SK-N-SH treated with all-trans-retinoic acid at 6 μM for 48 hours (cell line): ENCODE results near the gene CDK1.

Experiments used
- ATAC-seq: fragments of 200-7000 bp; cut with Tn5 transposase; 3 replicates; pipeline ENCODE4 v1.9.1; 2020; ENCODE audit warnings: mild to moderate bottlenecking, moderate library complexity
- ARNTL ChIP-seq: fragments of 450-650 bp; formaldehyde crosslinking; IDR thresholded peaks from 2 replicates; pipeline ENCODE4 v1.5.0; 2020; ENCODE audit warnings: low read depth, mild to moderate bottlenecking, moderate library complexity, borderline replicate concordance
- BACH2 ChIP-seq: fragments of 250-450 bp; sonication (Bioruptor Pico); IDR thresholded peaks from 2 replicates; pipeline ENCODE4 v1.9.0; 2021; ENCODE audit warnings: mild to moderate bottlenecking, borderline replicate concordance
- ESRRG ChIP-seq: fragments of 250-450 bp; sonication (Bioruptor Pico); IDR thresholded peaks from 2 replicates; pipeline ENCODE4 v1.6.1; 2021; ENCODE audit warnings: mild to moderate bottlenecking
- GLIS3 ChIP-seq: fragments of 250-450 bp; sonication (Bioruptor Pico); IDR thresholded peaks from 2 replicates; pipeline ENCODE4 v1.5.0; 2020; ENCODE audit warnings: mild to moderate bottlenecking, moderate library complexity
- ISL1 ChIP-seq: fragments of 250-450 bp; sonication (Bioruptor Pico); IDR thresholded peaks from 2 replicates; pipeline ENCODE4 v2.1.2; 2022; ENCODE audit warnings: mild to moderate bottlenecking, moderate library complexity
- OSR1 ChIP-seq: fragments of 250-450 bp; sonication (Bioruptor Pico); IDR thresholded peaks from 2 replicates; pipeline ENCODE4 v1.8.0; 2022; ENCODE audit warnings: moderate library complexity, mild to moderate bottlenecking, inconsistent platforms
- SNAI2 ChIP-seq: fragments of 250-450 bp; sonication (Bioruptor Pico); IDR thresholded peaks from 2 replicates; pipeline ENCODE4 v1.5.0; 2020; ENCODE audit warnings: mild to moderate bottlenecking, moderate library complexity
- TOX ChIP-seq: fragments of 250-450 bp; sonication (Bioruptor Pico); IDR thresholded peaks from 2 replicates; pipeline ENCODE4 v1.8.0; 2021; ENCODE audit warnings: mild to moderate bottlenecking, moderate library complexity, borderline replicate concordance
- ZFP3 ChIP-seq: fragments of 250-450 bp; sonication (Bioruptor Pico); IDR thresholded peaks from 2 replicates; pipeline ENCODE4 v1.5.0; 2020; ENCODE audit warnings: mild to moderate bottlenecking, moderate library complexity
- ZFP30 ChIP-seq: fragments of 450-650 bp; formaldehyde crosslinking; IDR thresholded peaks from 2 replicates; pipeline ENCODE4 v1.5.0; 2022; ENCODE audit warnings: mild to moderate bottlenecking, moderate library complexity
- ZNF565 ChIP-seq: fragments of 450-650 bp; formaldehyde crosslinking; conservative IDR thresholded peaks from 2 replicates; pipeline ENCODE4 v1.5.0; 2020; ENCODE audit warnings: low read depth, mild to moderate bottlenecking, moderate library complexity
- ZNF8 ChIP-seq: fragments of 450-650 bp; formaldehyde crosslinking; IDR thresholded peaks from 2 replicates; pipeline ENCODE4 v1.5.0; 2020; ENCODE audit warnings: mild to moderate bottlenecking, moderate library complexity
- TF ChIP-seq, protein P1 (sequence below): fragments of 250-450 bp; sonication (Bioruptor Pico); IDR thresholded peaks from 2 replicates; pipeline ENCODE4 v1.5.1; 2020; ENCODE audit warnings: low read depth, mild to moderate bottlenecking, moderate library complexity
- TF ChIP-seq, protein P2 (sequence below): fragments of 250-450 bp; sonication (Bioruptor Pico); IDR thresholded peaks from 2 replicates; pipeline ENCODE4 v1.8.0; 2020; ENCODE audit warnings: mild to moderate bottlenecking, moderate library complexity, borderline replicate concordance
- TF ChIP-seq, protein P3 (sequence below): fragments of 250-450 bp; sonication (Bioruptor Pico); IDR thresholded peaks from 2 replicates; pipeline ENCODE4 v1.5.1; 2021; ENCODE audit warnings: mild to moderate bottlenecking, moderate library complexity
- TF ChIP-seq, protein P4 (sequence below): fragments of 250-450 bp; sonication (Bioruptor Pico); IDR thresholded peaks from 2 replicates; pipeline ENCODE4 v1.8.0; 2021; ENCODE audit warnings: low read depth, mild to moderate bottlenecking, moderate library complexity, borderline replicate concordance

Gene CDK1

DNA sequence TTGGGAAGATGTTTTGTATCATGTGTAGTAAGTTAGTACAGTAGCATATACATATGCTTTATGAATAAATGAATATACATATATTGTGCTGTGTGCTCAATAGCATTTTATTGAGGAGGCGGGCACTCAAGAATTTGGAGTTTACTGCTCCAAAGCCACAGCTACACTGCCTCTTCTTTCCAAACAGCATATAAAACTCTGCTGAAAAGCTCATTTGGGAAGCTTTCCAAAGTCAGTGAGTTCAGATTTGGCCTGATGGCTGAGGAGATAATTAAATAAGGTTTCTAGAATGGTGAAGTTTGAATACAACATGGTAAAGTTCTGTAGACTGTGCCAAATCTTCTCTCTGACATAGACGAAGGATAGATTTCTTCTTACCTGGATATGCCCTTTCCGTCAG is 29.8 kb downstream of the CDK1 start:
- ATAC-seq, result no peak
- TF ChIP-seq ZNF8 (CRISPR knock-in tag) (no peak), OSR1 (CRISPR knock-in tag) (no peak), ESRRG (CRISPR knock-in tag) (no peak), ISL1 (CRISPR knock-in tag) (0 out of 2 replicates have a peak, but pooled peaks have one; percentile 7)
- TF ChIP-seq, protein P1, sequence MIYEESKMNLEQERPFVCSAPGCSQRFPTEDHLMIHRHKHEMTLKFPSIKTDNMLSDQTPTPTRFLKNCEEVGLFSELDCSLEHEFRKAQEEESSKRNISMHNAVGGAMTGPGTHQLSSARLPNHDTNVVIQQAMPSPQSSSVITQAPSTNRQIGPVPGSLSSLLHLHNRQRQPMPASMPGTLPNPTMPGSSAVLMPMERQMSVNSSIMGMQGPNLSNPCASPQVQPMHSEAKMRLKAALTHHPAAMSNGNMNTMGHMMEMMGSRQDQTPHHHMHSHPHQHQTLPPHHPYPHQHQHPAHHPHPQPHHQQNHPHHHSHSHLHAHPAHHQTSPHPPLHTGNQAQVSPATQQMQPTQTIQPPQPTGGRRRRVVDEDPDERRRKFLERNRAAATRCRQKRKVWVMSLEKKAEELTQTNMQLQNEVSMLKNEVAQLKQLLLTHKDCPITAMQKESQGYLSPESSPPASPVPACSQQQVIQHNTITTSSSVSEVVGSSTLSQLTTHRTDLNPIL, result no peak

DNA sequence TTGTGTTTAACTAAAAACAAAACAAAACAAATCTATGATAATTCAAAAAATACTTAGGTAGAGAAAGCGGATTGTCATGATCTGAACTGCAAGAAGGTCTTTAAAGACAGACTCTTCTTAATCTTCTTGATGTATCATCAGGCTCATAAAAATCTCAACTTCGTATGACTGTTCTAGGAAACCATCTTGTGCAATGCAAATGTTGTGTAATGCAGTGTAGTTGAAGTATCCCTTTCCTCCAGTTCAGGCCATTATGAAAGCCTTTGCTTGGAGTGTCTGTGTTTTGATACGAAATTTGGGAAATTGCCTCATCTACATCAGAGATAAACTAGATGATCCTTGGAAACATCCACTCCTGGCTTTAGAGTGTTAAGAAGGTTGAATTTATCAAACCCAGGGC is 30.9 kb downstream of the CDK1 start:
- no peak for ATAC-seq
- TF ChIP-seq BACH2 (CRISPR knock-in tag) (no peak), ZNF8 (CRISPR knock-in tag) (no peak)
- TF ChIP-seq, all 23 proteins: peak for 0

DNA sequence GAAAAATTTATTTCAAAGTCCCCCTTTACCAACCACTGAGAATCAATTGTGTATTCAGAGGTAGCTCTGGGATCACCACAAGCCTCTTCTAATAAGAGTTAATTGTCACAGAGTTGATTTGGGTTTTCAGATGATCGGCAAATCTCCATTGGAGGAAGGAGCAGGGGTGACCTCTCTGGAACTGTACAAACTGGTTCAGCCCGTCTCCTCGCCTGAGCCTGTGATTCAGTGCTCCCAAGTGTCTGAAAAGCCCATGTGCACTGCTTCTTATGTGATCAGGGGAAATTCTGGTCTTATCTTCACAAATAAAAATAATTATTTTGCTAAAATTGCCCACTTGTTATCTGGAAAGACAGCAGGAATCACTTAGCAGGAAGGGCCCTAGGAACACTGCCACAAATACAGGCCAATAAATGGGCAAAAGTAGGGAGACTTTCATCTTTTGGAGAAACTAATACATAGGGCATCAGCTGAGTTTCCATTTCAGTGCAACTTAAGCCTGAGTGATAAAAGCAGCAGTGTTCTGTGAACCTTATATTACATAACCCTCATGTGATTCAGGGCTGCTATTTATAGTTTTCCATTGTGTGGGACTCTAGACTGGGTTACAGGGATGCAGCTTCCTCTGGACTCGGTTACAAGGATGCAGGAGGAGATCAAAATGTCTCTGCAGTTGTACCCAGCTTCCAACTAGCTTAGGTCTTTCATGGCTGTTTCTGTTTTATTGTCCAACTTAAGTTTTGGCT is 32.3 kb downstream of the CDK1 start:
- peak; percentile 81 for ATAC-seq
- TF ChIP-seq TOX (CRISPR knock-in tag), result no peak
- TF ChIP-seq, protein P2, sequence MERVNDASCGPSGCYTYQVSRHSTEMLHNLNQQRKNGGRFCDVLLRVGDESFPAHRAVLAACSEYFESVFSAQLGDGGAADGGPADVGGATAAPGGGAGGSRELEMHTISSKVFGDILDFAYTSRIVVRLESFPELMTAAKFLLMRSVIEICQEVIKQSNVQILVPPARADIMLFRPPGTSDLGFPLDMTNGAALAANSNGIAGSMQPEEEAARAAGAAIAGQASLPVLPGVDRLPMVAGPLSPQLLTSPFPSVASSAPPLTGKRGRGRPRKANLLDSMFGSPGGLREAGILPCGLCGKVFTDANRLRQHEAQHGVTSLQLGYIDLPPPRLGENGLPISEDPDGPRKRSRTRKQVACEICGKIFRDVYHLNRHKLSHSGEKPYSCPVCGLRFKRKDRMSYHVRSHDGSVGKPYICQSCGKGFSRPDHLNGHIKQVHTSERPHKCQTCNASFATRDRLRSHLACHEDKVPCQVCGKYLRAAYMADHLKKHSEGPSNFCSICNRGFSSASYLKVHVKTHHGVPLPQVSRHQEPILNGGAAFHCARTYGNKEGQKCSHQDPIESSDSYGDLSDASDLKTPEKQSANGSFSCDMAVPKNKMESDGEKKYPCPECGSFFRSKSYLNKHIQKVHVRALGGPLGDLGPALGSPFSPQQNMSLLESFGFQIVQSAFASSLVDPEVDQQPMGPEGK (CRISPR knock-in tag), result no peak
- no peak for TF ChIP-seq ZFP3 (CRISPR knock-in tag)

DNA sequence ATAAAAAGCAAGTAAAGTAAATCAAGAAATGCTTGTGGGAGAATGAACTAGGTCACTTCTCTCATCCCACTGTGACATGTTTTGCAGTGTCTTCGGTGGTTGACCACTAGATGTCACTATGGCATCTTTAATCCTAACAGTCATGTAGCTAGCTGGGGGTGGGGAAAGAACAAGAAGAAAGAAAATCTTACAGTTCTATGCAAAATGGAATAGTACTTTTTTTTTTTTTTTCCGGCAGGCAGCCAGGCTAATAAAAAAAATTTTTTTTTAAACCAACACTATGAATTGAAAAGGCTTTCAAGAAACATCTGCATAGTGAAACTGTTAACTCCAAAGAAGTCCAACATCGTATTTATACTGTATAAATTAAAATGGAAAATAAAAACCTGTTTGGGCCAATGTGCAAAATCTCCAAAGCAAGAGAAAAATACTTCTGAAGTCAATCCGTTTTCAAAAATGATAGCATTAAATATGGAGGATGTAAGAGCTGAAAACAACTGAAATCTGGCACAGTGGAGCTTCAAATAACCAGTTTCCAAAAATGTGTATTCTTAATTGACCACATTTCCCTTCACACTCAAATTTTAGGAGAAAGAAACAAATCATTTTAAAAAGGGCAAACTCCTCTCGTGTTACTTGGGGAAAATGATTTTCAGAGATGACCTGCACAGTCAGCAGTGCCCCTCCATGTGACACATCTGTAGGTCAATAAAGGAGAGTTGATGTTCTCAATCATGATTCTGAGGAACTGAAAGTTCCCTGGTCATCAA is 38.5 kb downstream of the CDK1 start:
- TF ChIP-seq GLIS3 (CRISPR knock-in tag), result no peak
- TF ChIP-seq, all 23 proteins: peak for 0
- ATAC-seq, result peak; percentile 83

DNA sequence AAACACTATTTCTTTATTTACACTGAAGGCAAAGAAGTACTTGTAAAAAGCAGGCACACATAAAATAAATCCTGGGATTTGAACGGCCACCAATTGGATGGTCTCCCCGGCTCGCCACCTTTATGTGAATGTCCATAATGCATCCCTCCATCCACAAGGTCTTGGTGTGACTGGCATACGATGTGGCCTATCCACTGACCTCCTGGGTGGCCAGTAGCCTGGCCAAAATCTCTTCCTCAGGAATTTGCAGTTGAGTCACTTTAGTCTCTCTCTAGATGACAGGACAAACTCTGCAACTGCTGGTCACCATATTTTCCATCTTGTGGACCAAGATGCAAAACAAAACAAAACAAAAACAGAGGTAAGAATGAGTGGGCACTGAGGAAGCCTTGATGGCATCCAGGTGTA is 39.1 kb downstream of the CDK1 start:
- TF ChIP-seq OSR1 (CRISPR knock-in tag), result no peak
- no peak for TF ChIP-seq ZNF565
- no peak for TF ChIP-seq ISL1 (CRISPR knock-in tag)
- ATAC-seq, result no peak

DNA sequence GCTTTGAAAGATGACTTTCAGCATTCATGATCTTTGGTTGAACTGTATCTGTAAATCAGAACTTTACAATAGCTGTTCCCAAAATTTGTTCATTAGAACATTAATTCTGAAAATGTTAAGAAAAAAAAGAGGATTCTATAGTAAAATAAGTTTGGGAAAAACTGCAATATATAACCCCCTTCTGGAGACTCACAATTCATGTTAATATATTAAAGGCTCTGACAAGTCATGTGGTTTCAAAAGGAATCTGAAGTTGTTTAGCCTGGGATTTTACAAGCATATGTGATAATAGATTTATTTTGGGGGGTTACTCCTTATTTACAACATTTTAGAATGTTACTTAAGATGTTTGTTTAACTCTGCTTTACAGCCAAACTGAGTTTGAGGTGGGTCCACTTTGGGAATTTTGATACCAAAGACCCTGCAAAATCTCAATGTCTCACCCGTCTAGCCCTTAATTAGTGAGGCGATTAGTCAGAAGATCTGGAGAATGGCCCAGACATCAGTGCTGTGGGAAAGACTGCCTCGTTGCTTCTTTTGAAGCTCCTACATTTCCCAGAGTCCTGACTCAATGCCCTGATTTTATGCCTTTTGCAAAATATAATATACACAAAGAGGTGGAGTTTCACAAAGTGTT is 40.0 kb downstream of the CDK1 start:
- TF ChIP-seq ZNF8 (CRISPR knock-in tag) (no peak), SNAI2 (CRISPR knock-in tag) (no peak), ZFP30 (no peak), ARNTL (CRISPR knock-in tag) (no peak)
- TF ChIP-seq, protein P3, sequence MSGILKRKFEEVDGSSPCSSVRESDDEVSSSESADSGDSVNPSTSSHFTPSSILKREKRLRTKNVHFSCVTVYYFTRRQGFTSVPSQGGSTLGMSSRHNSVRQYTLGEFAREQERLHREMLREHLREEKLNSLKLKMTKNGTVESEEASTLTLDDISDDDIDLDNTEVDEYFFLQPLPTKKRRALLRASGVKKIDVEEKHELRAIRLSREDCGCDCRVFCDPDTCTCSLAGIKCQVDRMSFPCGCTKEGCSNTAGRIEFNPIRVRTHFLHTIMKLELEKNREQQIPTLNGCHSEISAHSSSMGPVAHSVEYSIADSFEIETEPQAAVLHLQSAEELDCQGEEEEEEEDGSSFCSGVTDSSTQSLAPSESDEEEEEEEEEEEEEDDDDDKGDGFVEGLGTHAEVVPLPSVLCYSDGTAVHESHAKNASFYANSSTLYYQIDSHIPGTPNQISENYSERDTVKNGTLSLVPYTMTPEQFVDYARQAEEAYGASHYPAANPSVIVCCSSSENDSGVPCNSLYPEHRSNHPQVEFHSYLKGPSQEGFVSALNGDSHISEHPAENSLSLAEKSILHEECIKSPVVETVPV (CRISPR knock-in tag), result no peak
- TF ChIP-seq, protein P4, sequence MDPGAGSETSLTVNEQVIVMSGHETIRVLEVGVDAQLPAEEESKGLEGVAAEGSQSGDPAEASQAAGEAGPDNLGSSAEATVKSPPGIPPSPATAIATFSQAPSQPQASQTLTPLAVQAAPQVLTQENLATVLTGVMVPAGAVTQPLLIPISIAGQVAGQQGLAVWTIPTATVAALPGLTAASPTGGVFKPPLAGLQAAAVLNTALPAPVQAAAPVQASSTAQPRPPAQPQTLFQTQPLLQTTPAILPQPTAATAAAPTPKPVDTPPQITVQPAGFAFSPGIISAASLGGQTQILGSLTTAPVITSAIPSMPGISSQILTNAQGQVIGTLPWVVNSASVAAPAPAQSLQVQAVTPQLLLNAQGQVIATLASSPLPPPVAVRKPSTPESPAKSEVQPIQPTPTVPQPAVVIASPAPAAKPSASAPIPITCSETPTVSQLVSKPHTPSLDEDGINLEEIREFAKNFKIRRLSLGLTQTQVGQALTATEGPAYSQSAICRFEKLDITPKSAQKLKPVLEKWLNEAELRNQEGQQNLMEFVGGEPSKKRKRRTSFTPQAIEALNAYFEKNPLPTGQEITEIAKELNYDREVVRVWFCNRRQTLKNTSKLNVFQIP (CRISPR knock-in tag), result no peak

More for the DNA sequence above, 40.0 kb downstream of the CDK1 start:
- peak; percentile 48 for ATAC-seq
